ENCODE results near the gene PCDHGA2.
"Not testable (repeated sequence)": the region's sequence is repeated elsewhere in the genome, so short reads cannot be mapped to it uniquely, and the experiment has no call there.

The PCDHGA2 gene

DNA sequence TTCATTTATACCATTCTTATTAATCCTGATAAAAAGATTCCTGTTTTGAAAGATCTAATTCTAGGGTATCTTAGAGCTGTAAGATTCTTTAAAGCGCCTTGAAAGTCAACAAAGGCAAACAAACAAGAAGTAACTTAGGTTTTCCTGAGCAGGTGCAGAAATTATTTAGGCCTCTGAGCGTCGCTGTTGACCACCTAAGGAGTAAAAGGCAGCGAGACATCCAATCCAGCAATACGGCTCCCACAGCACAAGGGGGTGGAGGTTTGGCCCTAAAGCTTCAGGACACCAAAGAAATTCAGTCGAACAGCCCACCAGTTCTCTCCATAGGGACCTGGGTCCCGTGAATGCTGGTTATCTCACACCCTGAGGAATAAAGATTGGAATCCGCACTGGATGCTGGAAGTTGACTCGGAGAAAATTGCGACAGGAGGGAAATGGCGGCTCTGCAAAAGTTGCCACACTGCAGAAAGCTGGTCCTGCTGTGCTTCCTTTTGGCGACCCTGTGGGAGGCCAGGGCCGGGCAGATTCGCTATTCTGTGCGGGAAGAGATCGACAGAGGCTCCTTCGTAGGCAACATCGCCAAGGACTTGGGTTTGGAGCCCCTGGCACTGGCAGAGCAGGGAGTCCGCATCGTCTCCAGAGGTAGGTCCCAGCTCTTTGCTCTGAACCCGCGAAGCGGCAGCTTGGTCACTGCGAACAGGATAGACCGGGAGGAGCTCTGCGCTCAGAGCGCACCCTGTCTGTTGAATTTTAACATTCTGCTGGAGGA is at the start of gene PCDHGA2:
Gene PCDHGA2, plus strand, starts transcription at position 223 of the 769 bp plus-strand sequence.
- no peak for DNase-seq

DNA sequence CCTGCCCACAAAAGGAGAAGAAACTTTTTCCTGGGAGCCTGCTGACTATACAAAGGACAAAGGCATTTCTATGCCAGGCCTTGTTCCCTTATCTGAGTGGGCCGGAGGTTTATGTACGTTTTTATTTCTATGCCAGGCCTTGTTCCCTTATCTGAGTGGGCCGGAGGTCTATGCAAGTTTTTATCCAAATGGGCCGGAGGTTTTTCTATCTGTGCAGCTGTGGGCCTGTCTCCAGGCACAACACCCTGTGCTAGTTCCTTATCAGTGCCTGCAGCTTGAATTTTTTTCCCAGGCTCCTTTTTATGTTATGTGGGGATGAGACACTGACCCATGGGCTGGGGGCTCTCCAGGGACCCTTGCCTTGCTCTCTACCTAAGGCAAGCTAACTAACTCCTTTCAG is 40.2 kb upstream of the PCDHGA2 start:
- DNase-seq, result no peak

DNA sequence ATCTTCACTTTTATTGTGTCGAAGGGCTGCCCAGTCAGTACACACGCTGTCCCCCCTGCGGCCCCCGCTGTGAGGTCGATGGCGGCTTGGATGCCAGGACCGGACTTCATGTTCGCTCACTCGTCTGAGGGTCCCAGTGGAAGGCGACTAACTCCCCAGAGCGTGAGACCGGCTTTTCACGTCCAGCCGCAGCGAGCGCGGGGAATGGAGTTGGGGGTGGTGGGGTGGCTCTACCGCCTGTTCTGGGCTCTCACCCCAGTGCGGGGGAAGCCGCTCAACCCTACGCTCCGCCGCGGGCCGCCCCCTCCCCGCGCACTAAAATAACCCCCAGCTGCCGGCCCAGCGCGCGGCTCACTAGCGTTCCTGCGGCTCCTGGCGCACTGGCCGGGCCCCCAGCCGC is 34.8 kb upstream of the PCDHGA2 start, which contains the start of gene SLC25A2:
Gene SLC25A2, minus strand, starts transcription at position 294 of the 400 bp plus-strand sequence. Its CDS starts 184 bp downstream, at position 110.
- DNase-seq, result no peak

DNA sequence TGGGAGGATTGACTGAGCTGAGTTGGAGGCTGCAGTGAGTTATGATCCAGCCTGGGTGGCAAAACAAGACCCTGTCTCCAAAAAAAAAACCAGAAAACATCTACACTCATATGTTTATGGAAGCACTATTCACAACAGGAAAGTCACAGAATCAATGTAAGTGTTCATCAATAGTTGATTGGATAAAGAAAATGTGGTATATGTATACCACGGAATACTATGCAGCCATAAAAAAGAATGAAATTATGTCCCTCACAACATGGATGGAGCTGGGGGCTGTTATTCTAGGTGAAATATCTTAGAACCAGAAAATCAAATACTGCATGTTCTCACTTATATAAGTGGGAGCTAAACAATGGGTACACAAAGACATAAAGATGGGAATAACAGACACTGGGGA is 31.9 kb upstream of the PCDHGA2 start:
- no peak for DNase-seq

DNA sequence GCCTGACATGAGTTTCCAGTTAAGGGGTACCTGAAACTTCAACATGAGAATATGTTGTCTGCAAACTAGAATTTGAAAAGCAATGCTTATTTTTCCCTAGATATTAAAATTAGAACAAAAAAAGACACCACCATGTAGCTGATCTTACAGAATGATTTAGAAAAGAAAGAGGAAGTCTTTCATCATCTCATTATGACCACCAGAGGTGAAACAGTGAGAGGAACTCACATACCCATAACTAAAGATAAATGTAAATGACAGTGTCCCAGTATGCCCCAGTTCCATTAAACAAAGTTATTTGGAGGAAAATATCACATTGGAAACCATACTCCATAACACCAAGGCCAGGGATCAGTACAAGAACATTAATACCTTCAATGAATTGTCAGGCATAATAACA is 24.8 kb upstream of the PCDHGA2 start:
- DNase-seq, result no peak

DNA sequence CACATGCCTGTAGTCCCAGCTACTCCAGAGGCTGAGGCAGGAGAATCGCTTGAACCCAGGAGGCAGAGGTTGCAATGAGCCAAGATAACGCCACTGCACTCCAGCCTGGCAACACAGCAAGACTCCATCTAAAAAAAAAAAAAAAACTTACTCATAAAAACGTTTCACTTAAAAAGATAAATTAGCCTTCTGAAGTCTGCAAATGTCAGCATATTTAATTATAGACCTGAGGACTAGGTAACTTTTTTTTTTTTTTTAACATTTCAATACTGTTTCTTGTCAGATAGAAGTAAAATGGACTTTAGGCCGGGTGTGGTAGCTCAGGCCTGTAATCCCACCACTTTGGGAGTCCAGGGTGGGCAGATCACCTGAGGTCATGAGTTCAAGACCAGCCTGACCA is 21.6 kb upstream of the PCDHGA2 start:
- DNase-seq, result not testable (repeated sequence)

DNA sequence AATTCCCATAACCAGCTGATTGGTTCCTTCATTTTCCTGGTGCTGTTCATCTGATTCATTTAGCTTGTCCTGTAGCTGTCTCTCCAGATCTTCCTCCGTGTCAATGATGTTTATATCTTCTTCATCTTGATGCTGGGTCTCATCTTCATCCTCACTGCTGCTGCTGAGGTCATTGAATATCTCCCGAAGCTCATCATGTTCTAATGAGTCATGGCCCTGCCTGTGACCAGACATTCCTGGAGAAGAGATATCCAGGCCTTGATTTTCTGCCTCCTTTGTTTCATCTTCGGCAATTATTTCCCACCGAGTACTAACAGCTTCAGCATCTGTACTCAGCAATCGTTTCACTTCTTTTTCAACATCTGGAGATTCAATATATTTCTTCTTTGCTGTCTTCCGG is 19.4 kb upstream of the PCDHGA2 start:
- DNase-seq, result no peak

DNA sequence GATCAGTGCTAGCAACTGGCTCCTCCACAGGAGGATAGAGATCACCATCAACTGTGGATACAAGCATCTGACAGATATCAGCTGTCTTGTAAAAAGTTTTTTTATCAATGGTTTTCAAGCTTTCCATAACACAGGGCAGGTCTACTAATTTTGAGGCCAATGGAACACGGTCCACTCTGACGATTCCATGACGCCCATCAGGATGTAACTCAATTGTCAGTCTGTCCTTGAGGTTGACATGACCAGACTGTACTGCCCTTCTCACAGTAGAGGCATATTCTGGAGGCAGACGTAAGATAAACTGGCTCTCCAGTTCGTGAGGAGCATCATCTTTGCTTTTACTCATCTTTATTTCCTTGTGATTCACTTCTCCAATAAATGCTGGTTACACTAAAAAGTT is 18.9 kb upstream of the PCDHGA2 start:
- DNase-seq, result no peak

DNA sequence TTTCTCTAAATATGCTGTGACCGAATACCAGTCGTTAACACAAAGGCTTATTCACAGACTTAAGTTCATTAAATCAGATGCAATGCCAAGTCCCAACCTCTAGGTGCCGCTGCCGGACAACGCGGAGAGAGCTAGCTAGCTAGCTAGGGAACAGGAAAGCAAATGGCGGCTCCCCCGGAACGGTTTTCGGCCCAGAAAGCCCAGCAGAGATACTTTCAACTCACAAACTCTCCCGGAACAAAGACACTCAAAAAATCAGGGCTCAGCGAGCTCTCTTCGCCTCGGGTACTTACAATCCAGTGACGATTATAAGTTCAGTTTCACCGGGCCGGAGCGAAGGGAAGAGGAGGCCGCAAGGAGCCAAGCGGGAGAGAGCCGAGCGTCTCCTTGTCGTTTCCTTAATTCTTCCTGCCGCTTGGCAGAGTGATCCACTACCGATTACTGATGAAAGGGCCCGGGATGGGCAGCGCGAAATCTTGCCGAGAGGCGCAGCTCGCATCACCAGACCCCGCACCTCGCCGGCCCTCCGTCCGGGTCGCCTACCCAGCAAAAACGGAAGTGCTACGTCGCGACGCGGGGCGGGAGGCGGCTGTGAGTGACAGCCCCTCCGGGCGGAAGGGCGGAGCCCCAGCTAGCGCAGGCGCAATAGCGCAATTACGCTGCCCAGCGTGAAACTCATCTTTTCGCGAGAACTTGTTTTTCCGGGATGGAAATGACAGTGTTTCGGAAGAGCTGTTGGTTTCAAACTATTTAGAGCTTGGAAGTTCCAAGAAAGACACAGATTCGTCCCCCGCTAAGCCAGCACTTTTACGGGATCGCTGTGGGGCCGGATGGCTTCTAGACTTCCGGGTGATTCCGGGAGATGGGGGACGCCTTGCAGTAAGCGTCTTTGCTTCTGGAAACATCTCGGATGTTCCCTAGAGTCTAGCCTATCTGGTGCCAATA is 18.1 kb upstream of the PCDHGA2 start, which contains the start of gene TAF7:
Gene TAF7, minus strand, starts transcription at position 560 of the 945 bp plus-strand sequence. CDS start 740 bp downstream, outside the sequence.
- peak; percentile 94 for DNase-seq

DNA sequence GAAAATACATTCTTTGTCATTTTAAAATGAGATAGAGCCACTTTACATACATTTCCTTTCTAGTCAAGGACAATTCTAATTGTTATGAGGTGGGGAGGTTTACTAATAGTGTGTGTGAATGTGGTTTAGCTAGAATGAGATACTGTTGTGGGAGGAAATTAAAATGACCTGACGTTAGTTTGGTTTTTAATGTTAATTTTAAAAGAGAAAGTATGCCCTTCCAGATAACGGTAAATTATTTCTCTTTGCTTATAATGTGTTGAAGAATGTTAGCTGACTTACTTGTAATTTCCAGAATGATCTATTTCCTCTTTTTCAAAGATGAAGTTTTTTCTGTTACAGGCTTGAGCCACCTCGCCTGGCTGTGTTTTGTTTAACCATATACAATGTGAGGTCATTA is 16.3 kb upstream of the PCDHGA2 start:
- no peak for DNase-seq

DNA sequence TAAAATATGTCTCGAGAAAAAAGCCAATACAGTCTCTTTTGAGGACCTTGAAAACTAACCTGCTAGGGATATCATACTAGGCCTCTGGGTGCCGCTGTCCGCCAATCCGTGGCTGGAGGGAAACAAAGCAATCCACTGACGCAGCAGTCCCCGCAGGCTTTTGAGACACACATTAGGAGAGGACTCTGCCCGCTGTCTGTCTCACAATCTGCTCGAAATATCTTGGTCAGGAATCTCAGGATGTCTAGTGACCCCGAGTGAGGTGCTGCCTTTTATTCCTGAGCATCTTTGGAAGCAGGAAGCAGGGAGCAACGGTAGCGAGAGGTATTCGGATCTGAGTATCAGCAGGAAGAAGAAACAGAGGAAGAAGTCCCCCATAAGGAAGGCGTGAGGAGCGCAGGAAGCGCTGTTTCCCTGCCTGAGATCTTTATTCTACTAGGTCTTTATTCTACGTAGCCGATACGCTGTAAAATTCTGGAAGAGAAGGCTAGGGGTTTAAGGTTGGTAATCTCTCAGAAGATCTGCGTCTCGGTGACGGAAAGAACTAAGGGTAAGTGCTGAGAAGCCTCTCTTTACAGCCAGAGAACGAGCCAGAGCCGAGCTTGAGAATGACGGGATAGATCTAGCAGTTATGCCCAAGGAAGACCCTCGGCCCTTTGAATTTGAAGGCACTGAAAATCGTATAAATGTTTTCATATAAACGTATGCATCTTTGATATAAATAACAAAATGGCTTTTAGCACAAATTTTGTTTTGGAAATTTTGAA is 12.3 kb upstream of the PCDHGA2 start:
- DNase-seq, result peak; percentile 74 to 77

DNA sequence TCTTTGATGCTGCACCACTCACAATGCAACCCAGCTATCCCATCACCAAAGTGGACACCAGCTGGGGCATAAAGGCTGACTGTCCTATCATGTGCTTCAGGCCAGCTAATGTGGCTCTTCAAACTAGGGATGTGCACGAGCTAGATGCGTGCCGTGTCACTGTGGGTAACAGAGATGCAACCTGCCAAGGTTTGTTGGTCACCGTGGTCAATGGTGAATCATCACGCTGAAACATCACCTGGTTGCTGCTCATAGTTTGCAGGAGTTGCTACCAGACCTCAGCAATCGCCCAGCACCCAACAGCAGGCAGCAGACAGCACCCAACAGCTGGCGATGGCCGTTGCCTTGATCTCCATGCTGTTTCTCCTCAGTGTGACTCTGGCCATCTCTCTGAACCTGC is 10.3 kb upstream of the PCDHGA2 start:
- DNase-seq, result no peak

DNA sequence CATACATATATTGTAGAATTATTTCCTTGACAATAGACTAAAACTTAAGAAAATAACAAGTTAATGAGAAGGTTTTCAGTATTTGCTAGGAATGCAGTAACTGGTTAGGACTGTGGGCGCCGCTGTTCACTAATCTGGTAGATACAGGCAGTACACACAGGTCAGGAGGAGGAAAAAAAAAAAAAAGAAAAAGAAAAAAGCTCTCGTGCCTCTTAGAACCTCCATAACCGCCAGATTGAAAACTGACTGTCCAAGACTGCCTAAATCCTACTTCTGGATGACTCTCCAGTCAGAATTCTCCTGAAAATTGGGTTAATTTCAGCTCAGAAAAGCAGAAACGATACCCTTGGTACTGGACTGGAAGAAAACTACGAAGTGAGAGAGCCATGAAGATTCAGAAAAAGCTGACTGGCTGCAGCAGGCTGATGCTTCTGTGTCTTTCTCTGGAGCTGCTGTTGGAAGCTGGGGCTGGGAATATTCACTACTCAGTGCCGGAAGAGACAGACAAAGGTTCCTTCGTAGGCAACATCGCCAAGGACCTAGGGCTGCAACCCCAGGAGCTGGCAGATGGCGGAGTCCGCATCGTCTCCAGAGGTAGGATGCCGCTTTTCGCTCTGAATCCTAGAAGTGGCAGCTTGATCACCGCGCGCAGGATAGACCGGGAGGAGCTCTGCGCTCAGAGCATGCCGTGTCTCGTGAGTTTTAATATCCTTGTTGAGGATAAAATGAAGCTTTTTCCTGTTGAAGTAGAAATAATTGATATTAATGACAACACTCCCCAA is 8.1 kb upstream of the PCDHGA2 start, which contains the start of gene PCDHGA1:
Gene PCDHGA1, plus strand, starts transcription at position 216 of the 782 bp plus-strand sequence.
- DNase-seq, result peak; percentile 28 to 42

DNA sequence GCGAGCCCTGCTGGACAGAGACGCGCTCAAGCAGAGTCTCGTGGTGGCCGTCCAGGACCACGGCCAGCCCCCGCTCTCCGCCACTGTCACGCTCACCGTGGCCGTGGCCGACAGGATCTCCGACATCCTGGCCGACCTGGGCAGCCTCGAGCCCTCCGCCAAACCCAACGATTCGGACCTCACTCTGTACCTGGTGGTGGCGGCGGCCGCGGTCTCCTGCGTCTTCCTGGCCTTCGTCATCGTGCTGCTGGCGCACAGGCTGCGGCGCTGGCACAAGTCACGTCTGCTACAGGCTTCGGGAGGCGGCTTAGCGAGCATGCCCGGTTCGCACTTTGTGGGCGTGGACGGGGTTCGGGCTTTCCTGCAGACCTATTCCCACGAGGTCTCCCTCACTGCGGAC is 6.0 kb upstream of the PCDHGA2 start:
- not testable (repeated sequence) for DNase-seq

DNA sequence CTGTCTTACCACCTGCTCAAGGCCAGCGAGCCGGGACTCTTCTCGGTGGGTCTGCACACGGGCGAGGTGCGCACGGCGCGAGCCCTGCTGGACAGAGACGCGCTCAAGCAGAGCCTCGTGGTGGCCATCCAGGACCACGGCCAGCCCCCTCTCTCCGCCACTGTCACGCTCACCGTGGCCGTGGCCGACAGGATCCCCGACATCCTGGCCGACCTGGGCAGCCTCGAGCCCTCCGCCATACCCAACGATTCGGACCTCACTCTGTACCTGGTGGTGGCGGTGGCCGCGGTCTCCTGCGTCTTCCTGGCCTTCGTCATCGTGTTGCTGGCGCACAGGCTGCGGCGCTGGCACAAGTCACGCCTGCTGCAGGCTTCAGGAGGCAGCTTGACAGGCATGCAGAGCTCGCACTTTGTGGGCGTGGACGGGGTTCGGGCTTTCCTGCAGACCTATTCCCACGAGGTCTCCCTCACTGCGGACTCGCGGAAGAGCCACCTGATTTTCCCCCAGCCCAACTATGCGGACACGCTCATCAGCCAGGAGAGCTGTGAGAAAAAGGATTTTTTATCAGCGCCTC is 2.3 kb downstream of the PCDHGA2 start:
- not testable (repeated sequence) for DNase-seq

DNA sequence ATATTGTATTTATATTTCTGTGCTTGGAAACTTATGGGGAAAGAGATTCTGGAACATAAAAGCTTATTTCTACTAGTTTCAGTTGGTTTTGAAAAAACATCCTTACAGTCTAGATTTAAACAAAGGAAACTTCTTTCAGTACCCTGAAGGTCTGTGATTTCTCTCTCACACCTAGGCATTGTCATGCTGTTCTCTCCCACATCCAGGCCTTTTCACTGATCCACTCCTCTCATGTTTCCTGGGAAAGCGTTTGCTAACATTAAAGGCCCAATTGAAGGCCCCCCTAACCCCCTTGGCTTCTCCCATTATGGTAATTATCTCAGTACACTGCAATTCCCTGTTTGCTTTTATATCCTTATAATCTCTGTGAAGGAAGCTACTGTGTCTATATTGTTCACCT is 4.2 kb downstream of the PCDHGA2 start:
- DNase-seq, result no peak

DNA sequence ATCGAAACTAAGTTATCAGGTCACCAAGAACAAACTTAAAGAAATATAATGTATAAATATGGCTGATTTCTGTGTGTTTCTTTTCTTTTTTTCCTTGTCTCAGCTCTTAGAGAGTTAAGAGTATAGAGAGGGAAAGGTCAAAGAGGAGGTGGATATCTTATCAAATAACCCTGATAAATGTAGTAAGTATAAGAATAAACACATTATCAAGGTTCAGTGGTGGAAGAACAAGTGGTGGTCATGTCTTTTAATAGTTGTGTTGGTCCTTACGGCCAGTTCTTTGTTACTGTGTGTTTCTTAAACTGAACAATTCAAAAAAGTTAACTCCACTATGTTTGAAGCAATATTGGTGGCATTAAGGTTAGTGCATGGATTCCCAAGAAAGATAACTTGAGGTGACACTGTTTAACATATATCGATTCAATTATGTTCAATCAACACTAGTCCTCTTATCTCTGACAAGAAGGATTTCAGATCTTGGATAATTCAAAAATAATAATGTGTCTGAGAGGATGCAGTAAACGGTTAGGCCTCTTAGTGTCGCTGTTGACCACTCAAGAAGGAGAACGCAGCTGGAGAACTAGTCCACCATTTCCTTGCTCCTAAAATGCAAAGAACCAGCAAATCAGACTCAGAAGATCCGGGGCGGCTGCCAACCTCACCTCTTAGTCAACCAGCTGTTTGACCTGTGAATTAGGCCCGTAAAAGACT is 4.8 kb downstream of the PCDHGA2 start, which contains the start of gene PCDHGA3:
Gene PCDHGA3, plus strand, starts transcription at position 588 of the 711 bp plus-strand sequence. CDS start 205 bp downstream, outside the sequence.
- DNase-seq, result no peak

DNA sequence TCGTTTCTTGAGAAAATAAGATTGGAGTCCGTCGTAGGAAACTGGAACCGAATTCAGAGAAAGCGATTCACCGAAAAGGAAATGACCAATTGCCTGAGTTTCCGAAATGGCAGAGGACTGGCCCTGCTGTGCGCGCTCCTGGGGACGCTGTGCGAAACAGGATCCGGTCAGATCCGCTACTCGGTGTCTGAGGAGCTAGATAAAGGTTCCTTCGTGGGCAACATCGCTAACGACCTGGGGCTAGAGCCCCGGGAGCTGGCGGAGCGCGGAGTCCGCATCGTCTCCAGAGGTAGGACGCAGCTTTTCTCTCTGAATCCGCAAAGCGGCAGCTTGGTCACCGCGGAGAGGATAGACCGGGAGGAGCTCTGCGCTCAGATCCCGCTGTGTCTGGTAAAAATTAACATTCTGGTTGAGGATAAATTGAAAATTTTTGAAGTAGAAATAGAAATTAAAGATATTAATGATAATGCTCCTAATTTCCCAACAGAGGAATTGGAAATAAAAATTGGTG is 5.4 kb downstream of the PCDHGA2 start:
- DNase-seq, result no peak

DNA sequence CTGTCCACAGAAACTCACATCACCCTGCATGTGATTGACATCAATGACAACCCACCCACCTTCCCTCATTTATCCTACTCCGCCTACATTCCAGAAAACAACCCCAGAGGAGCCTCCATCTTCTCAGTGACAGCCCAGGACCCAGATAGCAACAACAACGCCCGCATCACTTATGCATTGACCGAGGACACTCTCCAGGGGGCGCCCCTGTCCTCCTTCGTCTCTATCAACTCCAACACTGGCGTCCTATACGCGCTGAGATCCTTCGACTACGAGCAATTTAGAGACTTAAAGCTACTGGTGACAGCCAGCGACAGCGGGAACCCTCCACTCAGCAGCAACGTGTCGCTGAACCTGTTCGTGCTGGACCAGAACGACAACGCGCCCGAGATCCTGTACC is 6.8 kb downstream of the PCDHGA2 start:
- DNase-seq, result no peak

DNA sequence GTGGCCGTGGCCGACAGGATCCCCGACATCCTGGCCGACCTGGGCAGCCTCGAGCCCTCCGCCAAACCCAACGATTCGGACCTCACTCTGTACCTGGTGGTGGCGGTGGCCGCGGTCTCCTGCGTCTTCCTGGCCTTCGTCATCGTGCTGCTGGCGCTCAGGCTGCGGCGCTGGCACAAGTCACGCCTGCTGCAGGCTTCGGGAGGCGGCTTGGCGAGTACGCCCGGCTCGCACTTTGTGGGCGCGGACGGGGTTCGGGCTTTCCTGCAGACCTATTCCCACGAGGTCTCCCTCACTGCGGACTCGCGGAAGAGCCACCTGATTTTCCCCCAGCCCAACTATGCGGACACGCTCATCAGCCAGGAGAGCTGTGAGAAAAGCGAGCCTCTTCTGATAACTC is 7.5 kb downstream of the PCDHGA2 start:
- DNase-seq, result not testable (repeated sequence)

Measured in CD4-positive, alpha-beta T cell treated with Interleukin-4 for 1 hour (primary cell).